Hepatocyte (in vitro differentiated cells): ENCODE measurements around the gene SLC35A1. TPM values are rescaled to one million over a fixed set of nuclear protein-coding genes. Genes with fewer than 3 reads are reported as not detected.

Experiments used
- DNase-seq: peaks from one replicate; pipeline ENCODE4 v3.0.0-alpha.2; 2016; ENCODE audit warnings: low spot score
- H2AFZ ChIP-seq: fragments of 200-600 bp; sonication (generic); 2 replicates; pipeline ENCODE4 v1.6.0; 2016; ENCODE audit warnings: antibody characterized with exemption, mild to moderate bottlenecking
- H3K27ac ChIP-seq: fragments of 200-600 bp; sonication (generic); 2 replicates; pipeline ENCODE4 v1.5.1; 2016; ENCODE audit warnings: mild to moderate bottlenecking
- H3K27me3 ChIP-seq: fragments of 200-600 bp; sonication (generic); 2 replicates; pipeline ENCODE4 v1.6.1; 2016
- H3K36me3 ChIP-seq: fragments of 200-600 bp; sonication (generic); replicated peaks from 2 replicates; pipeline ENCODE4 v1.5.1; 2016; ENCODE audit warnings: low read depth; ENCODE audit not compliant: insufficient read depth
- H3K4me1 ChIP-seq: fragments of 200-600 bp; sonication (generic); 2 replicates; pipeline ENCODE4 v1.5.1; 2016; ENCODE audit warnings: mild to moderate bottlenecking, moderate library complexity; ENCODE audit not compliant: insufficient read depth
- H3K4me2 ChIP-seq: fragments of 200-600 bp; sonication (generic); 2 replicates; pipeline ENCODE4 v1.6.0; 2016
- H3K4me3 ChIP-seq: fragments of 200-600 bp; sonication (generic); 2 replicates; pipeline ENCODE4 v1.5.1; 2016; ENCODE audit warnings: mild to moderate bottlenecking
- H3K79me2 ChIP-seq: fragments of 200-600 bp; sonication (generic); 2 replicates; pipeline ENCODE4 v1.6.0; 2017; ENCODE audit warnings: mild to moderate bottlenecking
- H3K9me2 ChIP-seq: fragments of 200-600 bp; sonication (generic); replicated peaks from 2 replicates; pipeline ENCODE4 v1.6.0; 2017; ENCODE audit warnings: mild to moderate bottlenecking; ENCODE audit not compliant: insufficient read depth
- H3K9me3 ChIP-seq: fragments of 200-600 bp; sonication (generic); 2 replicates; pipeline ENCODE4 v1.5.1; 2016; ENCODE audit warnings: low read depth, mild to moderate bottlenecking
- H4K20me1 ChIP-seq: fragments of 200-600 bp; sonication (generic); 2 replicates; pipeline ENCODE4 v1.6.0; 2016; ENCODE audit warnings: mild to moderate bottlenecking; ENCODE audit not compliant: insufficient read depth, poor library complexity, severe bottlenecking
- EZH2 ChIP-seq: fragments of 200-600 bp; sonication (generic); IDR thresholded peaks from 2 replicates; pipeline ENCODE4 v1.6.1; 2016; ENCODE audit warnings: antibody characterized with exemption, mild to moderate bottlenecking, borderline replicate concordance
- EZH2phosphoT487 ChIP-seq: fragments of 200-600 bp; sonication (generic); IDR thresholded peaks from one replicate; pipeline ENCODE4 v1.6.1; 2018; ENCODE audit warnings: antibody characterized with exemption, mild to moderate bottlenecking, low read depth, moderate library complexity; ENCODE audit not compliant: unreplicated experiment, severe bottlenecking
- WGBS: methylation state at CpG from one replicate; pipeline ENCODE4 v1.1.6; 2016; ENCODE audit warnings: low lambda C conversion rate; ENCODE audit errors: missing lambda C conversion rate; 5-methylcytosine and 5-hydroxymethylcytosine counted together
- polyA plus RNA-seq: library from polyadenylated mRNA; unstranded; fragments of >200 nt; fragmentation: Nextera tagmentation; extraction: Ambion mirVana; gene quantifications from 2 replicates; pipeline ENCODE4 v1.2.1, GENCODE V29; 2016
- total RNA-seq: library from RNA; depleted of rRNA; stranded (reverse); fragments of >200 nt; gene quantifications from 2 replicates; pipeline ENCODE4 v1.2.3, GENCODE V29; 2014
- TF ChIP-seq, protein P1 (sequence below): fragments of 200-600 bp; sonication (generic); IDR thresholded peaks from 2 replicates; pipeline ENCODE4 v1.5.1; 2016; ENCODE audit warnings: antibody characterized with exemption, mild to moderate bottlenecking; ENCODE audit not compliant: poor library complexity

The SLC35A1 gene
- total and polyA plus RNA-seq, 2 experiments from 2014 or later, result 28.3 to 30.3 TPM

DNA sequence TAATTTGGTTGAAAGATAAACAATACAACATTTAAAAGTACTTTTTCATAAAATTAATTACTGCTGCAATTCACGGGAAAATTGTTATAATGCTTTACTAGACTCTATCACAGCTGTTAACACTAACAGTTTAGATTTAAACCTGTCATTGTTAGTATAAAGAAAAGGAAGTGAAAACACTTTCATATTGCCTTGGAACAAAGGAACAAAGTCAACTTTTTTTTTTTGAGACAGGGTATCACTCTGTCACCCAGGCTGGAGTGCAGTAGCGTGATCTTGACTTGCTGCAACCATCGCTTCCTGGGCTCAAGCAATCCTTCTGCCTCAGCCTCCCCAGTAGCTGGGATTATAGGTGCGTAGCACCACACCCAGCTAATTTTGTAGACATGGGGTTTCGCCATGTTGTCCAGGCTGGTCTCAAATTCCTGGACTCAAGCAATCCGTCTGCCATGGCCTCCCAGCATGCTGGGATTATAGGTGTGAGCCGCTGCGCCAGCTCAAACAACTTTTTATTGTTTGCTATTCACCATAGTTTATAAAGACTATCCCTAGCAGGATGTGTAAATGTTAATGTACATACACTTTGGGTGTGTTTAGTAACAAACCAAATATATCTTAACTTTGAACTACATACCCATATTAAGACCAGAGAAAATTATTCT lies 22.1 kb downstream of the SLC35A1 start:
- TF ChIP-seq, protein P1, sequence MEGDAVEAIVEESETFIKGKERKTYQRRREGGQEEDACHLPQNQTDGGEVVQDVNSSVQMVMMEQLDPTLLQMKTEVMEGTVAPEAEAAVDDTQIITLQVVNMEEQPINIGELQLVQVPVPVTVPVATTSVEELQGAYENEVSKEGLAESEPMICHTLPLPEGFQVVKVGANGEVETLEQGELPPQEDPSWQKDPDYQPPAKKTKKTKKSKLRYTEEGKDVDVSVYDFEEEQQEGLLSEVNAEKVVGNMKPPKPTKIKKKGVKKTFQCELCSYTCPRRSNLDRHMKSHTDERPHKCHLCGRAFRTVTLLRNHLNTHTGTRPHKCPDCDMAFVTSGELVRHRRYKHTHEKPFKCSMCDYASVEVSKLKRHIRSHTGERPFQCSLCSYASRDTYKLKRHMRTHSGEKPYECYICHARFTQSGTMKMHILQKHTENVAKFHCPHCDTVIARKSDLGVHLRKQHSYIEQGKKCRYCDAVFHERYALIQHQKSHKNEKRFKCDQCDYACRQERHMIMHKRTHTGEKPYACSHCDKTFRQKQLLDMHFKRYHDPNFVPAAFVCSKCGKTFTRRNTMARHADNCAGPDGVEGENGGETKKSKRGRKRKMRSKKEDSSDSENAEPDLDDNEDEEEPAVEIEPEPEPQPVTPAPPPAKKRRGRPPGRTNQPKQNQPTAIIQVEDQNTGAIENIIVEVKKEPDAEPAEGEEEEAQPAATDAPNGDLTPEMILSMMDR, result no peak
- TF ChIP-seq EZH2, result no peak
- TF ChIP-seq EZH2phosphoT487, result no peak
- Histone ChIP-seq H4K20me1 (no peaks in the 10 kb centered on the region), H3K4me2 (no peak overlapping the region), H3K36me3 (no peaks in the 10 kb centered on the region), H3K79me2 (no peaks in the 10 kb centered on the region), H3K27ac (no peak overlapping the region), H3K27me3 (no peaks in the 10 kb centered on the region), H3K4me3 (no peak overlapping the region), H3K4me1 (no peaks in the 10 kb centered on the region), H2AFZ (no peak overlapping the region), H3K9me2 (no peaks in the 10 kb centered on the region), H3K9me3 (no peaks in the 10 kb centered on the region)
- 98% methylated on average over 8 of the region's 8 CpGs for WGBS
- DNase-seq, result no peak

GRCh38 chr6:87498048-87498447 lies 25.3 kb downstream of the SLC35A1 start:
- no peak overlapping the region for H3K4me3 ChIP-seq
- H3K9me3 ChIP-seq, result no peaks in the 10 kb centered on the region
- no peak overlapping the region for H2AFZ ChIP-seq
- TF ChIP-seq, protein P1, result no peak
- TF ChIP-seq EZH2 (no peak), EZH2phosphoT487 (no peak)
- no peak for DNase-seq
- H4K20me1 ChIP-seq, result no peaks in the 10 kb centered on the region
- H3K79me2 ChIP-seq, result no peaks in the 10 kb centered on the region
- H3K4me2 ChIP-seq, result no peak overlapping the region
- H3K9me2 ChIP-seq, result no peaks in the 10 kb centered on the region
- no peaks in the 10 kb centered on the region for H3K27me3 ChIP-seq
- H3K36me3 ChIP-seq, result no peaks in the 10 kb centered on the region
- H3K4me1 ChIP-seq, result no peaks in the 10 kb centered on the region
- no peak overlapping the region for H3K27ac ChIP-seq

DNA sequence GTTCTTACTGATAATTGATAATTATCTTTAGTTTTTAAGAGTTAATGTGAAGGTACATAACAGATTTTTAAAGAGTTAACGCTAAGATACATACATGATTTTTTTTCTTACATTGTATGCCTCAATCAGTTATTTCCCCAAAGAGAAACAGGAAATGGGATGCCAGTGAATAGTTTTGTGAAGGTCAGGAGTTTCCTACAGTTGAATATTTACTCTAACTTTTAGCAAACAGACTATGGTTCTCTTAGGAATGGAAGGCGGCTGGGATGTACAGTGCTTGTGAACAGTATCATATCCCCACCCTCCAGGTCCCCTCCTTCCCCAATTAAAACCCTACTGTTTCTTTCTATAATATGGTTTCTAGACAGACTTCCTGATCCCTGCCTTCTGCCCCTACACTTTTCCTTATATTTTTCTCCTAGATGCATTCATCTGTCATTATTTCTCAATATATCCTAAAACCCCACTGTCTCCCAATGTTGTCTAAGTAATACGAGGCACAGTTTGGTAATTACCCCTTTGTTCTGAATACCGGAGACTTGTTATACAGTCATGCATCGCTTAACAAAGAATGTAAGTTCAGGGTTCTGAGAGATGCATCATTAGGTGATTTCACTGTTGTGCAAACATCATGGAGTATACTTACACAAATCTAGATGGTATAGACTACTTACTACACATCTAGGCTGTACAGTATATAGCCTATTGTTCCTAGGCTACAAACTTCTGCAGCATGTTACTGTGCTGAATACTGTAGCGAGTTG lies 29.2 kb downstream of the SLC35A1 start:
- H3K27me3 ChIP-seq, result no peaks in the 10 kb centered on the region
- no peak overlapping the region for H3K4me2 ChIP-seq
- H3K4me1 ChIP-seq, result no peaks in the 10 kb centered on the region
- no peaks in the 10 kb centered on the region for H4K20me1 ChIP-seq
- TF ChIP-seq, protein P1, result no peak
- no peak for TF ChIP-seq EZH2phosphoT487
- TF ChIP-seq EZH2, result no peak
- WGBS, result 98% methylated on average over 6 of the region's 6 CpGs
- no peak overlapping the region for H2AFZ ChIP-seq
- H3K27ac ChIP-seq, result no peak overlapping the region
- no peaks in the 10 kb centered on the region for H3K9me3 ChIP-seq
- H3K4me3 ChIP-seq, result no peak overlapping the region
- DNase-seq, result no peak
- no peaks in the 10 kb centered on the region for H3K79me2 ChIP-seq
- no peaks in the 10 kb centered on the region for H3K9me2 ChIP-seq
- H3K36me3 ChIP-seq, result no peaks in the 10 kb centered on the region
